Heart left ventricle (tissue), 16 donors: ENCODE results near the gene IFFO2. TPM values are rescaled to one million over a fixed set of nuclear protein-coding genes. Genes with fewer than 3 reads are reported as not detected.

Experiments used
- ATAC-seq, 4 donors: fragments of 200-7000 bp; cut with Tn5 transposase; one replicate each; pipeline ENCODE4 v1.9.1; 2020 to 2022; ENCODE audit warnings: moderate library complexity in 4 of 4, mild to moderate bottlenecking in 3 of 4, moderate number of reproducible peaks in 1 of 4
- DNase-seq, 5 donors: peaks; one replicate each; pipeline ENCODE4 v3.0.0-alpha.2; 2020
- H3K27ac ChIP-seq, 12 donors: fragments of 200-600 bp; sonication (generic) in 4 of 12; one replicate each; pipeline versions ENCODE4 v1.5.0 to v1.8.0; 2016 to 2022; ENCODE audit warnings: mild to moderate bottlenecking in 2 of 12
- H3K27me3 ChIP-seq, 9 donors: fragments of 200-600 bp; sonication (generic) in 2 of 9; one replicate each; pipeline versions ENCODE4 v1.5.1 to v1.8.0; 2016 to 2022; ENCODE audit warnings: mild to moderate bottlenecking in 3 of 9
- H3K36me3 ChIP-seq, 9 donors: fragments of 200-600 bp; sonication (generic) in 2 of 9; one replicate each; pipeline versions ENCODE4 v1.5.0 to v1.8.0; 2018 to 2022; ENCODE audit warnings: mild to moderate bottlenecking in 2 of 9
- H3K4me1 ChIP-seq, 12 donors: fragments of 200-600 bp; sonication (generic) in 4 of 12; one replicate each; pipeline versions ENCODE4 v1.5.0 to v1.8.0; 2016 to 2022; ENCODE audit warnings: mild to moderate bottlenecking in 3 of 12
- H3K4me3 ChIP-seq, 12 donors: fragments of 200-600 bp; sonication (generic) in 4 of 12; one replicate each; pipeline versions ENCODE4 v1.5.0 to v1.8.0; 2017 to 2022; ENCODE audit warnings: mild to moderate bottlenecking in 9 of 12, moderate library complexity in 4 of 12
- H3K9me3 ChIP-seq, 12 donors: fragments of 200-600 bp; sonication (generic) in 4 of 12; one replicate each; pipeline versions ENCODE4 v1.5.0 to v1.8.0; 2016 to 2022; ENCODE audit warnings: mild to moderate bottlenecking in 1 of 12
- POLR2A ChIP-seq, 2 donors: fragments of 450-650 bp; IDR thresholded peaks; one replicate each; pipeline ENCODE4 v1.6.1; 2017; ENCODE audit warnings: antibody characterized with exemption in 2 of 2, mild to moderate bottlenecking in 2 of 2, moderate library complexity in 2 of 2
- WGBS, 4 donors: extraction: QIAGEN DNeasy Blood & Tissue Kit in 2 of 4; methylation state at CpG; one replicate each; pipeline versions ENCODE4 v1.1.5 to v1.1.7; 2013 to 2018; 5-methylcytosine and 5-hydroxymethylcytosine counted together
- intact Hi-C, 10 donors: fragments of 100-400 bp; cut with DNase I; formaldehyde crosslinking; loops; one replicate each; pipeline versions ENCODE4 v1.11.1 to v1.14.2; 2022
- polyA plus RNA-seq, 2 donors: library from polyadenylated mRNA; stranded (reverse); fragments of 200-250 nt; gene quantifications; one replicate each; pipeline ENCODE4 v1.2.3, GENCODE V29; 2013
- total RNA-seq, 9 donors: library from RNA; depleted of rRNA in 2 of 9; stranded (reverse); fragments of >200 nt in 2 of 9; fragmentation: NEBNext Ultra II Directional in 3 of 9; extraction: Animal tissue kit (Norgen Biotek cat#: 25700) in 3 of 9; gene quantifications; one replicate each; pipeline versions ENCODE4 v1.1.0 to v1.2.4, GENCODE V29; 2016 to 2023
- TF ChIP-seq, protein P1 (sequence below), 12 donors: fragments of 200-600 bp; sonication (generic) in 4 of 12; IDR thresholded peaks; one replicate each; pipeline versions ENCODE4 v1.5.0 to v1.8.0; 2018 to 2022; ENCODE audit warnings: antibody characterized with exemption in 12 of 12, mild to moderate bottlenecking in 5 of 12
- donor health status: ischemic (EF 13 %, LVEDD 7.1; RV severe dilation, severe dysfunction).
- donor health status: healthy with polysubstance abuse.
- donor health status: DM: no; HTN: yes; CAD: no.
- donor health status: DM: no; HTN: no; CAD: no.
- donor health status: ischemic (EF 25% LVEDD 6.9; RV normal size, moderate dysfunction).
- donor health status: ischemic (EF 25% LVEDD 5.7; RV mildly dilated, moderate dysfunction).
- donor health status: healthy.
- donor health status: DM: yes; HTN: yes; CAD: no.
- donor health status: ischemic (EF 35%, LVEDD 5.7; RV mildly dilated, moderate dysfunction).
- donor health status: nonischemic (EF 11% LVEDD 7.7; RV severe dilation, severe dysfunction).
- donor health status: DM: yes; HTN: yes; CAD: no.
- donor health status: PGD.
- donor health status: ischemic (EF 29% LVEDD 5.4; RV normal size, mild dysfunction).
- donor health status: nonischemic (EF 23%, LVEDD 6.1; RV moderate dilation, normal function).

The IFFO2 gene
- total and polyA plus RNA-seq, 11 donors = 2.5 to 9.0 (median 4.9) TPM

DNA sequence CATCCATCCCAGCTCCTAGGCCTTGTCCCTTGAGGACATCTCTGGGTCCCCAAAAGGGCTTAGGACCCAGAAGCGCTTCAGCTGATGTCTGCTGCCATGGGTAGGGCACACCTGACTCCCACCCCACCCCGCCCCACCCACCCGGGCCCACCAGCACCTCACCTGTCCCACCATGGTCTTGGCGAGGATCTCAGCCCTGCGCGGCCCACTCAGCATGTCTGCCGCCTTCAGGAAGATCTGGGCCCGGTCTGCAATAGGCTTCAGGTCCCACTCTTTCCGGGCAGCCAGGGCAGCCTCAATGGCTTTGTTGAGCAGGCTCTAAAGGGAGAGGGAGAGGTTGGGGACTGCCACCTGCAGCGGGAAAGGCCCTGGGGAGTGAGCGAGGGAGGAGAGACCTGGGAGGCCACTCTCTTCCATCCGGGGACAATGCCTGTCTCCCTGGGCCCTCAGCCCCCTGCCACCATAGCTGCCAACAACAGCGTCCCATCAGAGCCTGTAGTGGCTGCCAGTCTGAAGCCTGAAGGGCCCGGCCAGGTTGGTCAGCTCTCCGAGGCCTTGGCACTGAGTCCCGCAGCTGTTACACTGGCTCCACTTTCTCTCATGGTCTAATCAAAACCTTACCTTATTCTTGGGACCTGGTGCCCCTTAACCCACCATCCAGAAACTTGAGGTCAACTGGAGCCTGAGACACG lies 71.0 kb downstream of the IFFO2 start:
- no peaks in the 10 kb centered on the region for H3K27me3 ChIP-seq
- peaks cover 0 to 33% (median 7%) of the 10 kb centered on the region in 9 donors for H3K36me3 ChIP-seq
- WGBS, 4 donors = 92 to 98% (median 94%) methylated on average over 14 to 17 of the region's 17 CpGs
- DNase-seq = no peak
- TF ChIP-seq, protein P1, sequence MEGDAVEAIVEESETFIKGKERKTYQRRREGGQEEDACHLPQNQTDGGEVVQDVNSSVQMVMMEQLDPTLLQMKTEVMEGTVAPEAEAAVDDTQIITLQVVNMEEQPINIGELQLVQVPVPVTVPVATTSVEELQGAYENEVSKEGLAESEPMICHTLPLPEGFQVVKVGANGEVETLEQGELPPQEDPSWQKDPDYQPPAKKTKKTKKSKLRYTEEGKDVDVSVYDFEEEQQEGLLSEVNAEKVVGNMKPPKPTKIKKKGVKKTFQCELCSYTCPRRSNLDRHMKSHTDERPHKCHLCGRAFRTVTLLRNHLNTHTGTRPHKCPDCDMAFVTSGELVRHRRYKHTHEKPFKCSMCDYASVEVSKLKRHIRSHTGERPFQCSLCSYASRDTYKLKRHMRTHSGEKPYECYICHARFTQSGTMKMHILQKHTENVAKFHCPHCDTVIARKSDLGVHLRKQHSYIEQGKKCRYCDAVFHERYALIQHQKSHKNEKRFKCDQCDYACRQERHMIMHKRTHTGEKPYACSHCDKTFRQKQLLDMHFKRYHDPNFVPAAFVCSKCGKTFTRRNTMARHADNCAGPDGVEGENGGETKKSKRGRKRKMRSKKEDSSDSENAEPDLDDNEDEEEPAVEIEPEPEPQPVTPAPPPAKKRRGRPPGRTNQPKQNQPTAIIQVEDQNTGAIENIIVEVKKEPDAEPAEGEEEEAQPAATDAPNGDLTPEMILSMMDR (IDR thresholded peaks at IDR 0.05) = no peak
- TF ChIP-seq POLR2A (IDR thresholded peaks at IDR 0.05) = no peak
- no peak overlapping the region for H3K27ac ChIP-seq
- H3K4me3 ChIP-seq = no peak overlapping the region
- peaks cover 0 to 7% (median 0%) of the 10 kb centered on the region in 12 donors for H3K4me1 ChIP-seq
- no peak for ATAC-seq
- intact Hi-C loops = loop anchor here in 1 of 10 donors (10.0 kb wide), 1 partner anchor 349 kb away; no protein-coding TSS in a partner anchor
- H3K9me3 ChIP-seq = no peaks in the 10 kb centered on the region

DNA sequence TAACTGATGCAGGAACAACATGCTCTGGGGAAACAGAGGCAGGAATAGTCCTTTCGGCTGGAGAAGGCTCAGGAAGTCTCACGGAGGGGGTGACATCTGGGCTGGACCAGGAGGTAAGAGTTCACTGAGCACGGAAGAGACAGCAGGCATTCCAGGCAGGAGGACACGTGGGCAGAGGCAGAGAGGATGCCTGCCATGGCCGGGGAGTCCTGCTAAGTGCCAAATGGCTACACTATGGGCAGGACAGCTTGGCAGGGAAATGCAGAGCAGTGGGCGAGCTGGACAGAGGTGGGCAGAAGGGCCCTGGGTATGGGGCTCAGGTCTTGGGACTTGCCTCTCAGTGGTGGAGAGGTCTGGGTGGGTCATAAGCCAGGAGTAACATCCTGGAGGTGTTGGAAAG lies 71.7 kb downstream of the IFFO2 start:
- 83 to 90% (median 86%) methylated on average over 6 of the region's 6 CpGs for WGBS, 4 donors
- H3K4me1 ChIP-seq = peaks cover 0 to 5% (median 0%) of the 10 kb centered on the region in 12 donors
- DNase-seq (no peak), ATAC-seq (no peak)
- TF ChIP-seq, protein P1 (IDR thresholded peaks at IDR 0.05) = no peak
- TF ChIP-seq POLR2A (IDR thresholded peaks at IDR 0.05) = no peak
- no peaks in the 10 kb centered on the region for H3K27me3 ChIP-seq
- H3K4me3 ChIP-seq = no peak overlapping the region
- intact Hi-C loops = loop anchor here in 3 of 10 donors (1.0 to 10.0 kb wide), 4 partner anchors 208 to 350 kb away; no protein-coding TSS in a partner anchor
- no peak overlapping the region for H3K27ac ChIP-seq
- peaks cover 0 to 33% (median 7%) of the 10 kb centered on the region in 9 donors for H3K36me3 ChIP-seq
- H3K9me3 ChIP-seq = no peaks in the 10 kb centered on the region

GRCh38 chr1:18884419-18884717 lies 72.1 kb downstream of the IFFO2 start:
- Histone ChIP-seq H3K4me3 (no peak overlapping the region), H3K9me3 (no peaks in the 10 kb centered on the region), H3K4me1 (peaks cover 0 to 5% (median 0%) of the 10 kb centered on the region in 12 donors), H3K27me3 (no peaks in the 10 kb centered on the region), H3K36me3 (peaks cover 0 to 33% (median 7%) of the 10 kb centered on the region in 9 donors), H3K27ac (no peak overlapping the region)
- intact Hi-C loops = loop anchor here in 3 of 10 donors (1.0 to 10.0 kb wide), 4 partner anchors 208 to 350 kb away; no protein-coding TSS in a partner anchor
- 52 to 85% (median 56%) methylated on average over 2 to 4 of the region's 4 CpGs for WGBS, 4 donors
- DNase-seq = no peak
- peak in 1 of 4 donors; percentile 7 for ATAC-seq
- no peak for TF ChIP-seq POLR2A (IDR thresholded peaks at IDR 0.05)
- TF ChIP-seq, protein P1 (IDR thresholded peaks at IDR 0.05) = peak in 1 of 12 donors; percentile 21

DNA sequence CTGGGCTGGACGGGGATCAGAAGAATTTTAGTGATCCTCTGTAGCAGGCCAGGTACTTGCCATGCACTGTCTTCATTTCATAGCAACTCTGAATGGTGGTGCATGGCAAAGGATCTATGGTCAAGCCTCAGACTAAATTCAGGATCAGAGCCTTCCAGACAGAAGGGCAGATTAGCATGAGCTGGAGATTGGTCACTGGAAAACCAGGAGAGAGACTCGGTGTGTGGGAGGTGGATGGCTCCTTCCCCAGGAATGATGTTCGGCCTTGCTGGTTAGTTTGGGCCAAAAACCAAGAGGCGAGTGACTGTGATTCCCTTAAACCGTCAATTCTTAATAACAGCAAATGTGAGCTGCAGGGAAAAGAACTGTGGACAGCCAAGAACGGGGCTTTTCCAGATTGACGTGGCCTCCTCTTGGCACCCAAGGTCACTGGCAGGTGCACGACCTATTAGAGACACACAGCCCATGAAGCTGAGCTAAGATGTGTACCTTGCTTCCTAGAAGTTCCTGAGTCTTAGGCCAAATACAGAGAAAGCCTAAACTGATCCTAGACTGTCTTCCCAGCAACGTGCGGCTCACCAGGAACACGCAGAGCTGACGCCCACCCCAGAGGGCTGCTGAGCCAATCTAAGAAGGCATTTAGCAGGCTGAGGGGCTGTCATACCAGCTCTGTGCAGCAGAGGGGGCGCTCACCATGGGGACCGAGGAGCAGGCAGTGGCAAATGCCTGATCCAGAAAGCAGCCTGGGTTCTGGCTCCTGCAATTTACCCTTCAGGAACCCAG lies 72.6 kb downstream of the IFFO2 start:
- Histone ChIP-seq H3K27me3 (no peaks in the 10 kb centered on the region), H3K36me3 (peaks cover 0 to 31% (median 7%) of the 10 kb centered on the region in 9 donors), H3K27ac (no peak overlapping the region), H3K4me3 (no peak overlapping the region), H3K4me1 (peaks cover 0 to 5% (median 0%) of the 10 kb centered on the region in 12 donors), H3K9me3 (no peaks in the 10 kb centered on the region)
- TF ChIP-seq, protein P1 (IDR thresholded peaks at IDR 0.05) = peak; percentile 81 to 94 (median 90)
- TF ChIP-seq POLR2A (IDR thresholded peaks at IDR 0.05) = no peak
- intact Hi-C loops = loop anchor here in 4 of 10 donors (1.0 to 10.0 kb wide), 5 partner anchors 208 to 351 kb away; no protein-coding TSS in a partner anchor
- ATAC-seq = peak; percentile 28 to 78 (median 66)
- 41 to 52% (median 49%) methylated on average over 13 to 14 of the region's 14 CpGs for WGBS, 4 donors
- peak; percentile 59 to 85 (median 71) for DNase-seq
